Liver (tissue), 9 donors: ENCODE results near the gene GAB2. TPM values are rescaled to one million over a fixed set of nuclear protein-coding genes. Genes with fewer than 3 reads are reported as not detected.

Experiments
- DNase-seq: peaks from one replicate; pipeline ENCODE4 v3.0.0-alpha.2; 2017; ENCODE audit warnings: low spot score
- H3K27ac ChIP-seq, 2 donors: one replicate each; pipeline ENCODE4 v1.7.0; 2013; ENCODE audit warnings: inconsistent platforms in 2 of 2, low read length in 2 of 2, control low read depth in 1 of 2, low read depth in 1 of 2, mild to moderate bottlenecking in 1 of 2
- H3K27me3 ChIP-seq, 4 donors: one replicate each; pipeline versions ENCODE4 v1.6.1 to v1.7.0; 2013; ENCODE audit warnings: low read length in 3 of 4, inconsistent platforms in 1 of 4, mild to moderate bottlenecking in 1 of 4, moderate library complexity in 1 of 4; ENCODE audit not compliant: control insufficient read depth in 4 of 4, insufficient read depth in 4 of 4
- H3K36me3 ChIP-seq, 4 donors: one replicate each; pipeline versions ENCODE4 v1.6.1 to v1.7.0; 2013; ENCODE audit warnings: low read length in 3 of 4, mild to moderate bottlenecking in 3 of 4, low read depth in 1 of 4, moderate library complexity in 1 of 4; ENCODE audit not compliant: control insufficient read depth in 4 of 4, insufficient read depth in 3 of 4
- H3K4me1 ChIP-seq, 4 donors: one replicate each; pipeline versions ENCODE4 v1.6.1 to v1.7.0; 2013; ENCODE audit warnings: low read length in 3 of 4, mild to moderate bottlenecking in 3 of 4, moderate library complexity in 1 of 4; ENCODE audit not compliant: control insufficient read depth in 4 of 4, insufficient read depth in 4 of 4
- H3K4me3 ChIP-seq, 3 donors: one replicate each; pipeline versions ENCODE4 v1.6.1 to v1.7.0; 2013; ENCODE audit warnings: low read length in 3 of 3, control low read depth in 1 of 3, low read depth in 1 of 3, mild to moderate bottlenecking in 1 of 3
- H3K9ac ChIP-seq, 2 donors: one replicate each; pipeline ENCODE4 v1.7.0; 2013; ENCODE audit warnings: low read length in 2 of 2, mild to moderate bottlenecking in 2 of 2, moderate library complexity in 2 of 2, control low read depth in 1 of 2, low read depth in 1 of 2
- H3K9me3 ChIP-seq, 4 donors: one replicate each; pipeline versions ENCODE4 v1.6.1 to v1.7.0; 2013; ENCODE audit warnings: low read length in 3 of 4; ENCODE audit not compliant: control insufficient read depth in 4 of 4
- ATF3 ChIP-seq: IDR thresholded peaks from 2 replicates; pipeline ENCODE4 v1.6.1; 2016; ENCODE audit warnings: antibody characterized with exemption
- CTCF ChIP-seq: fragments of 150-350 bp; IDR thresholded peaks from 2 replicates; pipeline ENCODE4 v1.5.1; 2017; ENCODE audit warnings: improper control_type of control experiment, low read depth, low read length; ENCODE audit not compliant: missing input control
- EGR1 ChIP-seq, 2 donors: IDR thresholded peaks; 2 replicates each; pipeline ENCODE4 v1.6.1; 2016 to 2018; ENCODE audit warnings: antibody characterized with exemption in 2 of 2, low read depth in 2 of 2
- FOXA1 ChIP-seq: IDR thresholded peaks from 2 replicates; pipeline ENCODE4 v1.6.1; 2016; ENCODE audit warnings: antibody characterized with exemption
- FOXA2 ChIP-seq: IDR thresholded peaks from 2 replicates; pipeline ENCODE4 v1.6.1; 2016; ENCODE audit warnings: antibody characterized with exemption
- GABPA ChIP-seq, 2 donors: IDR thresholded peaks in 1 of 2; conservative IDR thresholded peaks in 1 of 2; 2 replicates each; pipeline ENCODE4 v1.6.1; 2016; ENCODE audit warnings: antibody characterized with exemption in 2 of 2, mild to moderate bottlenecking in 1 of 2, moderate library complexity in 1 of 2
- HNF4A ChIP-seq, 2 donors: conservative IDR thresholded peaks; 2 replicates each; pipeline ENCODE4 v1.6.1; 2016; ENCODE audit warnings: antibody characterized with exemption in 2 of 2, mild to moderate bottlenecking in 2 of 2
- HNF4G ChIP-seq: IDR thresholded peaks from 2 replicates; pipeline ENCODE4 v1.6.1; 2016; ENCODE audit warnings: antibody characterized with exemption
- JUND ChIP-seq, 2 donors: IDR thresholded peaks; 2 replicates each; pipeline ENCODE4 v1.6.1; 2016; ENCODE audit warnings: antibody characterized with exemption in 2 of 2
- MAX ChIP-seq: IDR thresholded peaks from 2 replicates; pipeline ENCODE4 v1.6.1; 2016; ENCODE audit warnings: antibody characterized with exemption
- NR2F2 ChIP-seq: IDR thresholded peaks from 2 replicates; pipeline ENCODE4 v1.6.1; 2016; ENCODE audit warnings: antibody characterized with exemption
- RAD21 ChIP-seq, 2 donors: IDR thresholded peaks; 2 replicates each; pipeline ENCODE4 v1.6.1; 2016; ENCODE audit warnings: antibody characterized with exemption in 2 of 2, mild to moderate bottlenecking in 2 of 2
- REST ChIP-seq: IDR thresholded peaks from 2 replicates; pipeline ENCODE4 v1.6.1; 2016; ENCODE audit warnings: antibody characterized with exemption, mild to moderate bottlenecking
- RXRA ChIP-seq, 2 donors: IDR thresholded peaks; 2 replicates each; pipeline ENCODE4 v1.6.1; 2017 to 2018; ENCODE audit warnings: antibody characterized with exemption in 2 of 2, mild to moderate bottlenecking in 1 of 2
- SP1 ChIP-seq: IDR thresholded peaks from 2 replicates; pipeline ENCODE4 v1.6.1; 2018; ENCODE audit warnings: antibody characterized with exemption, mild to moderate bottlenecking
- TAF1 ChIP-seq: conservative IDR thresholded peaks from 2 replicates; pipeline ENCODE4 v1.6.1; 2016; ENCODE audit warnings: antibody characterized with exemption, mild to moderate bottlenecking
- YY1 ChIP-seq: IDR thresholded peaks from 2 replicates; pipeline ENCODE4 v1.6.1; 2016; ENCODE audit warnings: antibody characterized with exemption, mild to moderate bottlenecking
- ZBTB33 ChIP-seq: IDR thresholded peaks from 2 replicates; pipeline ENCODE4 v1.6.1; 2016; ENCODE audit warnings: antibody characterized with exemption
- WGBS: extraction: QIAGEN DNeasy Blood & Tissue Kit; methylation state at CpG from one replicate; pipeline ENCODE4 v1.1.7; 2013; 5-methylcytosine and 5-hydroxymethylcytosine counted together
- polyA plus RNA-seq, 2 donors: library from polyadenylated mRNA; stranded (reverse) in 1 of 2; unstranded in 1 of 2; fragments of 200-250 nt in 1 of 2; fragments of >200 nt in 1 of 2; fragmentation: Nextera tagmentation in 1 of 2; extraction: Ambion mirVana in 1 of 2; gene quantifications; one replicate each; pipeline versions ENCODE4 v1.2.1 to v1.2.3, GENCODE V29; 2013 to 2015
- total RNA-seq, 2 donors: library from RNA; depleted of rRNA; stranded (reverse); fragments of >200 nt; gene quantifications; one replicate each; pipeline ENCODE4 v1.2.3, GENCODE V29; 2014
- donor health status: healthy.
- donor health status: healthy.
- donor health status: healthy.
- donor health status: healthy.
- donor health status: healthy.

Gene GAB2
- total and polyA plus RNA-seq, 4 donors: 1.3 to 3.6 (median 2.5) TPM

- H3K36me3 ChIP-seq: no peaks in the 10 kb centered on the region
- TF ChIP-seq MAX (peak; percentile 26), SP1 (peak; percentile 82), ZBTB33 (no peak), CTCF (no peak), EGR1 (IDR thresholded peaks at IDR 0.05; ENCODE audit: low read depth in 2 of 2) (no peak), RXRA (IDR thresholded peaks at IDR 0.05) (peak; percentile 74 to 84), YY1 (peak; percentile 48), FOXA1 (no peak), HNF4G (peak; percentile 70), HNF4A (conservative IDR thresholded peaks at IDR 0.05) (peak; percentile 78 to 91), NR2F2 (peak; percentile 72), FOXA2 (no peak), GABPA (IDR thresholded peaks at IDR 0.05 in 1 of 2, conservative IDR thresholded peaks at IDR 0.05 in 1 of 2) (peak; percentile 51 to 70), ATF3 (peak; percentile 16), JUND (IDR thresholded peaks at IDR 0.05) (peak in 1 of 2 donors; percentile 69), TAF1 (no peak), REST (no peak), RAD21 (IDR thresholded peaks at IDR 0.05) (peak; percentile 29 to 56)
- no peak overlapping the region for H3K27ac ChIP-seq
- peaks cover 0 to 7% (median 2%) of the 10 kb centered on the region in 4 donors for H3K4me1 ChIP-seq
- H3K9ac ChIP-seq: no peak overlapping the region
- no peaks in the 10 kb centered on the region for H3K9me3 ChIP-seq
- no peak for DNase-seq
- 48% methylated on average over 5 of the region's 5 CpGs for WGBS
- H3K4me3 ChIP-seq: no peak overlapping the region
- no peaks in the 10 kb centered on the region for H3K27me3 ChIP-seq
Observed at GRCh38 chr11:78451371-78452150, 33.9 kb upstream of the GAB2 start.
